Bronchial epithelial cell (primary cell): ENCODE measurements around the gene PLA2G2D. TPM values are rescaled to one million over a fixed set of nuclear protein-coding genes. Genes with fewer than 3 reads are reported as not detected.

ENCODE experiments used
- DNase-seq: peaks from one replicate; pipeline ENCODE4 v3.0.0-alpha.2; 2010; ENCODE audit warnings: low read depth
- FAIRE-seq: peaks from 2 replicates; lab custom pipeline; 2011; peaks lifted over from hg19 to GRCh38; lab: Jason Lieb, UNC
- H3K27me3 ChIP-seq: 2 replicates; pipeline ENCODE4 v1.5.1; 2011; ENCODE audit warnings: low read length; ENCODE audit not compliant: control insufficient read depth, insufficient read depth
- H3K36me3 ChIP-seq: 2 replicates; pipeline ENCODE4 v1.5.1; 2011; ENCODE audit warnings: low read length; ENCODE audit not compliant: control insufficient read depth, insufficient read depth
- H3K4me3 ChIP-seq: 2 replicates; pipeline ENCODE4 v1.5.1; 2011; ENCODE audit warnings: mild to moderate bottlenecking, low read depth, low read length, control low read depth
- CTCF ChIP-seq: IDR thresholded peaks from 2 replicates; pipeline ENCODE4 v1.5.1; 2011; ENCODE audit warnings: mild to moderate bottlenecking, moderate library complexity, low read length, control low read depth, inconsistent platforms; ENCODE audit not compliant: insufficient read depth, severe bottlenecking
- total RNA-seq: library from RNA; depleted of rRNA; stranded (reverse); fragments of >200 nt; gene quantifications from 2 replicates; pipeline ENCODE4 v1.2.1, GENCODE V29; 2014

Gene PLA2G2D
- total RNA-seq, 1 donor from 2014 or later: not detected

DNA sequence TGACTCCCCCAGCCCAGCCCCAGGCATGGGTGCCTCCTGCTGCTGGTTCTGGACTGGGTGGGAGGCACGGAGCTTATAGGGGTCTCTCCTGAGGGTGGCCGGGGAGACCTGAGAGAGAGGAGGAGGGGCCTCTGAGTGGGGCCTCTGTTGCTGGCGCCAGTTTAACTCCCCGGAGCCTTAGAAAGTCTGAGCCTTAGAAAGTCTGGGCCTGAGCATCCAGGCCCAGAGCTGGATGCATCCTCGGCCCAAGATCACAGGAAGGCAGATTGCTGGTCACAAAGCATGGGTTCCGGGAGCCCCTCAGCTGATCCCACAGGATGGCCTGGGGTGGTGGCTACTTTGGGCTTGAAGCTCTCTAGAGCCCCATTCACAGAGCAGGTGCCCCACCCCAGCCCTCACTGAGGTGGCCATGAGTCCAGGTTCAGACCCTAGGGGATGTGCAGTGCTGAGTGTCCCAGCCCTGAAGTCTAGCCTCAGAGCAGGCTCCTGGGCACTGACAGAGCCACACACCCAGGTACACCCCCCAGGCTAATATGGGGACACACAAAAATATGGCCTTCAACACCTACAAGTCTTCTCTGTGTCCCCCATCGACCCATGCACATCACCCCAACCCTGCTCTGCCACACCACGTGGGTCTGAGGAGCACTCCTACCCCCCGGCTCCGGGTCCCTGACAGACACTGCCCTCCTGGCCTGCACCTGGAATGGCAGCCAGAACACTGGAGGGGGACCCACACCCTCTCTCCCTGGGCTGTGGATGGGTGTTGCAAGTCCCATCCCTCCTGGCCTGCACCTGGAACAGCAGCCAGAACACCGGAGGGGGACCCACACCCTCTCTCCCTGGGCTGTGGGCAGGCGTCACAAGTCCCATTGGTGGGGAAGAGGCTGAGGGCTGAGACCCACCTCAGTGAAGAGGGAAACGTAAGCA is 29.5 kb upstream of the PLA2G2D start:
- FAIRE-seq (no peak), DNase-seq (no peak)
- Histone ChIP-seq H3K27me3 (no peaks in the 10 kb centered on the region), H3K4me3 (no peak overlapping the region), H3K36me3 (no peaks in the 10 kb centered on the region)
- no peak for TF ChIP-seq CTCF

DNA sequence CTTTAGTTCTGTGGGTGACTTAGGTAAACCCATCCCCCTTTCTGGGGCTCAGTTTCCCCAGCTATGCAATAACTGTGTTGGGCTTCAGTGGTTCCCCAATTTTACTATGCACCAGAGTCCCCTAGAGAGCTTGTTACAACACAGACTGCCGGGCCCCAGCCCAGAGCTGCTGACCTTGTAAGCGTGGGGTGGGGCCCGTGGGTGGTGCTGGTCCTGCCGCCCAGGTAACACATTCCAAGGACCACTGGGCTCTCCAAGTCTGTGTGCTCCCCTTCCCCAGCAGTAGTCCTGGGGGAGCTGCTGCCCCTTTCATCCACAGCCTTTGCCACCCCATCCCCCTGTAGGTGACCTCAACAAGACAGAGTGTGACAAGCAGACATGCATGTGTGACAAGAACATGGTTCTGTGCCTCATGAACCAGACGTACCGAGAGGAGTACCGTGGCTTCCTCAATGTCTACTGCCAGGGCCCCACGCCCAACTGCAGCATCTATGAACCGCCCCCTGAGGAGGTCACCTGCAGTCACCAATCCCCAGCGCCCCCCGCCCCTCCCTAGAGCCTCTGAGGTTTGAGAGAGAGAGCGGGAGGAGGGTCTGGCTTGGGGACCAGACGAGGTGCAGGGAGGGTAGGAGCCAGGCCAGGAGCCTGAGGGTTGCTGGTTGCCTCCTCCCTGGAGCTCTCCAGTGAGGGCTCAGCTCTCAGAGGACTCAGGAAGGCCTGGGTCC is 28.7 kb upstream of the PLA2G2D start:
- H3K36me3 ChIP-seq: no peaks in the 10 kb centered on the region
- TF ChIP-seq CTCF: no peak
- no peak overlapping the region for H3K4me3 ChIP-seq
- FAIRE-seq (no peak), DNase-seq (no peak)
- no peaks in the 10 kb centered on the region for H3K27me3 ChIP-seq

GRCh38 chr1:20143734-20144565 is 24.6 kb upstream of the PLA2G2D start:
- Histone ChIP-seq H3K4me3 (no peak overlapping the region), H3K27me3 (no peaks in the 10 kb centered on the region), H3K36me3 (no peaks in the 10 kb centered on the region)
- no peak for DNase-seq
- FAIRE-seq: no peak
- no peak for TF ChIP-seq CTCF

DNA sequence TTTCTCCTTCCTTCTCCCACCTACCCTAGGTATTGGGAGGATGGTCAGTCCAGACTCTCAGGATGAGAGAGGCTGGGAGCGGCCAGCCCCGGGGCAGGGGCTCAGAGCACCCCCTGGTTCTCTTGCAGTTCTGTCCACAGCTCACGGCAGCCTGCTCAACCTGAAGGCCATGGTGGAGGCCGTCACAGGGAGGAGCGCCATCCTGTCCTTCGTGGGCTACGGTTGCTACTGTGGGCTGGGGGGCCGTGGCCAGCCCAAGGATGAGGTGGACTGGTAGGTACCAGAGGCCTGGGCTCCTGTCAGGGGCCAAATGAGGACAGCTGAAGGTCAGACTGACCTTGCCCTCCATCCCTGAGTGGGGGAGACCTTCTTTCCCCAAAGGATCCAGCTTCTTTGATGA is 24.0 kb upstream of the PLA2G2D start:
- FAIRE-seq: no peak
- H3K4me3 ChIP-seq: no peak overlapping the region
- no peaks in the 10 kb centered on the region for H3K27me3 ChIP-seq
- no peak for TF ChIP-seq CTCF
- H3K36me3 ChIP-seq: no peaks in the 10 kb centered on the region
- DNase-seq: no peak

GRCh38 chr1:20142001-20142710 is 22.8 kb upstream of the PLA2G2D start:
- FAIRE-seq (no peak), DNase-seq (no peak)
- Histone ChIP-seq H3K27me3 (no peaks in the 10 kb centered on the region), H3K36me3 (no peaks in the 10 kb centered on the region), H3K4me3 (no peak overlapping the region)
- TF ChIP-seq CTCF: no peak
